ENCODE measurements around the gene TUT4. TPM values are rescaled to one million over a fixed set of nuclear protein-coding genes. Genes with fewer than 3 reads are reported as not detected.

The TUT4 gene
- total and polyA plus RNA-seq, 2 donors (not counting 3 experiments of a cell fraction or from before 2014, with no cell fraction given): 24.7 to 41.2 TPM

DNA sequence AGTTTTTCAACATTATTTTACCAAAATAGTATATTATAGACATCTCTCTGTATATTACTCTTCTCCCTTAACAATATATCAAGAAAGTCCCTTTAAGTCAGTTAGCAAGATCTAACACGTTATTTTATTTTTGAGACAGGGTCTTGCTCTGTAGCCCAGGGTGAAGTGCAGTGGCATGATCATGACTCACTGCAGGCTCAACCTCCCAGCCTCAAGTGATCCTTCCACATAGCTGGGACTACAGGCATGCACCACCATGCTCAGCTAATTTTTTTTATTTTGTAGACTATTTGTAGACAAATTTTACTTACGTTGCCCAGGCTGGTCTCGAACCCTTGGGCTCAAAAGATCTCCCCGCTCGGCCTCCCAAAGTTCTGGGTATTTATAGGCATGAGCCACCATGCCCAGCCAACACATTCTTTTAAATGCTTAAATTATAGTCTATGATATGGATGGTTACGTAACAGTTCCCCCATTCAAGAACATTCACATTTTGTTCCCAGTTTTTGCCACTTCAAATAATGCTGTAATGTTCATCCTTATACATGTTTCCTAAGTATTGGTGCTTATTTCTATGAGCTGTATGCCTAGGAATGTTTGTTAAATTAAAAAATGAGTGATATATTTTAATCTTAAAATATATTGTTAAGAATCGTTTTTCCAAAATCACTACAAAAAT lies 70.4 kb downstream of the TUT4 start:
- CTCF ChIA-PET: interaction anchor here (1.0 kb wide), 1 partner anchor 11 kb away, joined by 3 read pairs; no protein-coding TSS in a partner anchor
- no peaks in the 10 kb centered on the region for H3K9me3 ChIP-seq (replicated peaks; ENCODE audit: control insufficient read depth, insufficient read depth, low read length)
- no peaks in the 10 kb centered on the region for H3K79me2 ChIP-seq (ENCODE audit: control insufficient read depth, insufficient read depth, low read length)

More for the DNA sequence above, 70.4 kb downstream of the TUT4 start:
- POLR2A ChIA-PET: no interaction called here
- FAIRE-seq: no peak
- H3K9me1 ChIP-seq (replicated peaks; ENCODE audit: control insufficient read depth, extremely low read depth, insufficient read depth, low read length): no peaks in the 10 kb centered on the region
- H3K4me2 ChIP-seq (ENCODE audit: insufficient read depth, low read length): no peak overlapping the region
- H3K27ac ChIP-seq (ENCODE audit: insufficient read depth, low read depth, low read length): no peak overlapping the region
- no peak overlapping the region for H3K9ac ChIP-seq (replicated peaks; ENCODE audit: extremely low read depth, insufficient read depth, low read length)
- no TSS peak for BruUV-seq (replicated peaks)
- H4K20me1 ChIP-seq (replicated peaks; ENCODE audit: control insufficient read depth, extremely low read depth, insufficient read depth, low read length): no peaks in the 10 kb centered on the region
- DNase-seq (ENCODE audit: low read depth, low spot score): no peak
- H3K4me3 ChIP-seq (replicated peaks in 1 of 3; ENCODE audit: insufficient read depth in 1 of 3, low read depth in 1 of 3, low read length in 3 of 3): no peak overlapping the region
- H3K36me3 ChIP-seq (ENCODE audit: control insufficient read depth in 2 of 2, extremely low read depth in 1 of 2, insufficient read depth in 2 of 2, low read length in 2 of 2): no peaks in the 10 kb centered on the region
- no peaks in the 10 kb centered on the region for H3K4me1 ChIP-seq (ENCODE audit: control insufficient read depth, extremely low read depth, insufficient read depth, low read length)
- intact Hi-C loops (cut with micrococcal nuclease) (no loop called here), dilution Hi-C loops (cut with MboI; ENCODE audit: extremely low pct_ligation_motif_present, low sequenced_read_pairs) (no loop called here)
- no peaks in the 10 kb centered on the region for H3K27me3 ChIP-seq (ENCODE audit: control insufficient read depth in 2 of 2, insufficient read depth in 2 of 2, low read length in 2 of 2)
- TF ChIP-seq, protein P1, sequence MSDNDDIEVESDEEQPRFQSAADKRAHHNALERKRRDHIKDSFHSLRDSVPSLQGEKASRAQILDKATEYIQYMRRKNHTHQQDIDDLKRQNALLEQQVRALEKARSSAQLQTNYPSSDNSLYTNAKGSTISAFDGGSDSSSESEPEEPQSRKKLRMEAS (IDR thresholded peaks at IDR 0.05; ENCODE audit: insufficient read depth, insufficient read length): no peak
- TF ChIP-seq, protein P2, sequence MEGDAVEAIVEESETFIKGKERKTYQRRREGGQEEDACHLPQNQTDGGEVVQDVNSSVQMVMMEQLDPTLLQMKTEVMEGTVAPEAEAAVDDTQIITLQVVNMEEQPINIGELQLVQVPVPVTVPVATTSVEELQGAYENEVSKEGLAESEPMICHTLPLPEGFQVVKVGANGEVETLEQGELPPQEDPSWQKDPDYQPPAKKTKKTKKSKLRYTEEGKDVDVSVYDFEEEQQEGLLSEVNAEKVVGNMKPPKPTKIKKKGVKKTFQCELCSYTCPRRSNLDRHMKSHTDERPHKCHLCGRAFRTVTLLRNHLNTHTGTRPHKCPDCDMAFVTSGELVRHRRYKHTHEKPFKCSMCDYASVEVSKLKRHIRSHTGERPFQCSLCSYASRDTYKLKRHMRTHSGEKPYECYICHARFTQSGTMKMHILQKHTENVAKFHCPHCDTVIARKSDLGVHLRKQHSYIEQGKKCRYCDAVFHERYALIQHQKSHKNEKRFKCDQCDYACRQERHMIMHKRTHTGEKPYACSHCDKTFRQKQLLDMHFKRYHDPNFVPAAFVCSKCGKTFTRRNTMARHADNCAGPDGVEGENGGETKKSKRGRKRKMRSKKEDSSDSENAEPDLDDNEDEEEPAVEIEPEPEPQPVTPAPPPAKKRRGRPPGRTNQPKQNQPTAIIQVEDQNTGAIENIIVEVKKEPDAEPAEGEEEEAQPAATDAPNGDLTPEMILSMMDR (IDR thresholded peaks at IDR 0.05; ENCODE audit: extremely low read depth in 1 of 2, insufficient read depth in 1 of 2, low read depth in 1 of 2, low read length in 2 of 2): no peak
- TF ChIP-seq EZH2 (IDR thresholded peaks at IDR 0.05; ENCODE audit: borderline replicate concordance, low read depth, low read length, severe bottlenecking): no peak
- TF ChIP-seq MYC (IDR thresholded peaks at IDR 0.05; ENCODE audit: low read depth, low read length): no peak
- TF ChIP-seq POLR2AphosphoS5 (IDR thresholded peaks at IDR 0.05; ENCODE audit: insufficient read depth, low read depth, low read length): no peak
- no peak for TF ChIP-seq JUN (IDR thresholded peaks at IDR 0.05; ENCODE audit: borderline replicate concordance, insufficient read depth, insufficient read length, low read depth)
- no peak for TF ChIP-seq POLR2A (IDR thresholded peaks at IDR 0.05; ENCODE audit: low read depth, low read length)
- no peak for TF ChIP-seq FOS (IDR thresholded peaks at IDR 0.05; ENCODE audit: borderline replicate concordance, insufficient read depth, low read length)
- no peak for TF ChIP-seq GATA2 (IDR thresholded peaks at IDR 0.05; ENCODE audit: insufficient read depth, insufficient read length, low read depth, low read length)
- H2AFZ ChIP-seq (ENCODE audit: low read depth, low read length): no peak overlapping the region

Measured in endothelial cell of umbilical vein (primary cell).